ENCODE measurements around the gene PPP2R3A. TPM values are rescaled to one million over a fixed set of nuclear protein-coding genes. Genes with fewer than 3 reads are reported as not detected.

The PPP2R3A gene
- total and polyA plus RNA-seq, 2 of the 13 experiments (the other 11 are each of a cell fraction or from before 2014, with no cell fraction given): 0.07 to 0.12 TPM

DNA sequence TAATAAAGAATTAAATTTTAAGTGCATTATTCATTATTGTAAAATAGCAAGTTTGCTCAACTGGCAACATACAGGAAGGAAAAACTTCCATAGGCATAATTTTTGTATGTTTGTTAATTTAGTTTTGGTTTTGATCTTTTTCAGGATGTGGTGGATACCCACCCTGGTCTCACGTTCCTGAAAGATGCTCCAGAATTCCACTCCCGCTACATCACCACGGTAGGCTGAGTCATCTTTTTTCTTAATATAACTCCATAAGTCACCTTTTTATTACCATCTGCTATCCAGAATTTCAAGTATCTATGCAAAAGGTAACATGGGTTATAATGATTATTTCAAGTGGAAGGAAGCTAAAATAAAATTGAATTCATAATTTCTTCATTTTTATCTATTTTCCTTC lies 104.8 kb downstream of the PPP2R3A start:
- ChIA-PET CTCF (ENCODE audit: low intra/inter-chr PET ratio, low total read pairs) (no interaction called here), POLR2A (no interaction called here)
- no peaks in the 10 kb centered on the region; a peak in 1 of 5 replicates for H3K27me3 ChIP-seq (ENCODE audit: control insufficient read depth in 1 of 2, insufficient read depth in 2 of 2, low read length in 2 of 2)
- H3K4me1 ChIP-seq (ENCODE audit: insufficient read depth, low read length): no peaks in the 10 kb centered on the region
- H2AFZ ChIP-seq (ENCODE audit: low read length): no peak overlapping the region
- no peak for ATAC-seq
- no peak for DNase-seq (ENCODE audit: low spot score)
- H3K27ac ChIP-seq (ENCODE audit: extremely low read length, insufficient read depth, low read length): no peak overlapping the region
- H3K9ac ChIP-seq (ENCODE audit: insufficient read depth, low read depth, low read length): no peak overlapping the region
- 76% methylated on average over 3 of the region's 3 CpGs for WGBS (ENCODE audit: low lambda C conversion rate)
- intact Hi-C loops (cut with micrococcal nuclease; ENCODE audit: unreplicated experiment): loop anchor here (10.0 kb wide), 1 partner anchor 474 kb away; no protein-coding TSS in a partner anchor
- H3K36me3 ChIP-seq (replicated peaks in 1 of 2; ENCODE audit: control insufficient read depth in 1 of 2, insufficient read depth in 2 of 2, low read length in 2 of 2): no peaks in the 10 kb centered on the region
- no peaks in the 10 kb centered on the region for H3K9me3 ChIP-seq (ENCODE audit: low read length)
- in situ Hi-C loops (cut with HindIII; ENCODE audit: extremely low pct_ligation_motif_present, low pct_unique_long_range_greater_than_20kb): loop anchor here (10.0 kb wide), 2 partner anchors 684 to 944 kb away; partner anchors contain the start of gene STAG1
- no peaks in the 10 kb centered on the region for H3K79me2 ChIP-seq (ENCODE audit: insufficient read depth, low read length)
- H3K4me2 ChIP-seq (ENCODE audit: low read depth, low read length): no peak overlapping the region
- FAIRE-seq: no peak
- H4K20me1 ChIP-seq (ENCODE audit: insufficient read depth, low read length): no peaks in the 10 kb centered on the region
- no peak overlapping the region for H3K4me3 ChIP-seq (replicated peaks in 1 of 3; ENCODE audit: insufficient read depth in 1 of 3, low read depth in 2 of 3, low read length in 3 of 3)
- TF ChIP-seq ZNF557 (CRISPR knock-in tag; IDR thresholded peaks at IDR 0.05): no peak
- no peak for TF ChIP-seq ZBTB3 (CRISPR knock-in tag; IDR thresholded peaks at IDR 0.05; ENCODE audit: borderline replicate concordance, low read depth)
- no peak for TF ChIP-seq ZMYM2 (CRISPR knock-in tag; IDR thresholded peaks at IDR 0.05)
- TF ChIP-seq GABPB1 (CRISPR knock-in tag; IDR thresholded peaks at IDR 0.05): no peak
- TF ChIP-seq, protein P1, sequence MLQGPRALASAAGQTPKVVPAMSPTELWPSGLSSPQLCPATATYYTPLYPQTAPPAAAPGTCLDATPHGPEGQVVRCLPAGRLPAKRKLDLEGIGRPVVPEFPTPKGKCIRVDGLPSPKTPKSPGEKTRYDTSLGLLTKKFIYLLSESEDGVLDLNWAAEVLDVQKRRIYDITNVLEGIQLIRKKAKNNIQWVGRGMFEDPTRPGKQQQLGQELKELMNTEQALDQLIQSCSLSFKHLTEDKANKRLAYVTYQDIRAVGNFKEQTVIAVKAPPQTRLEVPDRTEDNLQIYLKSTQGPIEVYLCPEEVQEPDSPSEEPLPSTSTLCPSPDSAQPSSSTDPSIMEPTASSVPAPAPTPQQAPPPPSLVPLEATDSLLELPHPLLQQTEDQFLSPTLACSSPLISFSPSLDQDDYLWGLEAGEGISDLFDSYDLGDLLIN (CRISPR knock-in tag; IDR thresholded peaks at IDR 0.05; ENCODE audit: borderline replicate concordance): no peak
- TF ChIP-seq ATF7 (IDR thresholded peaks at IDR 0.05): no peak
- no peak for TF ChIP-seq ATF7 (CRISPR knock-in tag; IDR thresholded peaks at IDR 0.05)
- no peak for TF ChIP-seq RNF2 (conservative IDR thresholded peaks at IDR 0.05; ENCODE audit: low read depth)
- no peak for TF ChIP-seq ZNF7 (CRISPR knock-in tag; IDR thresholded peaks at IDR 0.05)
- TF ChIP-seq PRDM10 (CRISPR knock-in tag; IDR thresholded peaks at IDR 0.05; ENCODE audit: low read depth): no peak
- TF ChIP-seq ZNF652 (CRISPR knock-in tag; IDR thresholded peaks at IDR 0.05; ENCODE audit: borderline replicate concordance, low read depth): no peak
- no peak for TF ChIP-seq ZNF614 (CRISPR knock-in tag; IDR thresholded peaks at IDR 0.05; ENCODE audit: borderline replicate concordance)
- TF ChIP-seq HDAC2 (CRISPR knock-in tag; IDR thresholded peaks at IDR 0.05): no peak
- TF ChIP-seq, protein P2, sequence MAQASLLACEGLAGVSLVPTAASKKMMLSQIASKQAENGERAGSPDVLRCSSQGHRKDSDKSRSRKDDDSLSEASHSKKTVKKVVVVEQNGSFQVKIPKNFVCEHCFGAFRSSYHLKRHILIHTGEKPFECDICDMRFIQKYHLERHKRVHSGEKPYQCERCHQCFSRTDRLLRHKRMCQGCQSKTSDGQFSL (CRISPR knock-in tag; IDR thresholded peaks at IDR 0.05): no peak
- TF ChIP-seq ZNF207 (IDR thresholded peaks at IDR 0.05; ENCODE audit: borderline replicate concordance): no peak
- BruUV-seq (replicated peaks): no TSS peak

Data from HepG2 (cell line).